GM15510 (cell line): ENCODE measurements around the gene OSBPL2.

Source experiments
- POLR2A ChIP-seq: IDR thresholded peaks from 3 replicates; pipeline ENCODE4 v1.6.1; 2011; ENCODE audit warnings: borderline replicate concordance; ENCODE audit not compliant: insufficient read length; ENCODE audit errors: extremely low read depth

The OSBPL2 gene

DNA sequence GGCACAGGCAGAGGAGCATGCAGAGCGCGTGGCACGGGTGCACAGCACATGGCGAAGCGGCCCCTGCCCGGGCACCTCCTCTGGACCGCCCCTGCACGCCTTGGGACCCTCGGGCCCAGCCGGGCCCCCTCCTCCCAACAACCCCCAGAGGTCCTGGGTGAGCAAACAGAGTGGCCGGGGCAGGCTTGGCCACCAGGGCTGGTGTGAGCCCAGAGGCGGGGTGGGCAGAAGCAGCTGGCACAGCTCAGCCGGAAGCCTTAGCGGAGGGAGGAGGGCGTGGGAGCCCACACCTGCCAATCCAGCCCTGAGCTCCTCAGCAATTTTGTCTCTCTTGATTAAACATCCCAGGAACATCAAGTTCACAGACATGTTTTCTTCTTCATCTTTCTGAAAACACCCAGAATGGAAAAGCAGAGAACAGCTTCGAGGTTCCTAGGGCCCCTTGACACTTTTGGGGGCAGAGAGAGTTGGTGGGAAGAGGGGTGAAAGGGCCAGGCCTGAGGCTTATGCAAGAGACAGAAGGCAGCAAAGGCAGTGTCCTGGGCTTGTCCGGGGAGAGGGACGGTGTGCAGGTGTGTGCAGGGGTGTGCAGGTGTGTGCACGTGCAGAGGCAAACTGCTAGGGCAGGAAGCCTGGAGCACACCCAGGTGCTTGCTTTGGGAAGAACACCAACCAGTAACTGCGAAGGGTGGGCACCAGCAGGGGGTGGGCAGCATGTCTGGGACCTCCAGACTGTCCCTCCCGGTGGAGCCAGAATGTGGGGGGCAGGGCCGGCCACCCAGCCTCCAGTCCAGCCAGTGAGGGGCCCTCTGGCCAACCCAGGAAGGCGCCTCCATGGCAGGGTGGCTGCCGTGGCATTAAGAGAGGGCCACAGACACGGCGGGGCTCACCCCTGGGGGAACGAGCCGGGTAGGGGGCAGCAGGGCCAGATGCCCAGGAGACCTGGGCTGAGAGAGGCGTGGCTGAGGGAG, 23.0 kb upstream of the OSBPL2 start:
- TF ChIP-seq POLR2A, result no peak

DNA sequence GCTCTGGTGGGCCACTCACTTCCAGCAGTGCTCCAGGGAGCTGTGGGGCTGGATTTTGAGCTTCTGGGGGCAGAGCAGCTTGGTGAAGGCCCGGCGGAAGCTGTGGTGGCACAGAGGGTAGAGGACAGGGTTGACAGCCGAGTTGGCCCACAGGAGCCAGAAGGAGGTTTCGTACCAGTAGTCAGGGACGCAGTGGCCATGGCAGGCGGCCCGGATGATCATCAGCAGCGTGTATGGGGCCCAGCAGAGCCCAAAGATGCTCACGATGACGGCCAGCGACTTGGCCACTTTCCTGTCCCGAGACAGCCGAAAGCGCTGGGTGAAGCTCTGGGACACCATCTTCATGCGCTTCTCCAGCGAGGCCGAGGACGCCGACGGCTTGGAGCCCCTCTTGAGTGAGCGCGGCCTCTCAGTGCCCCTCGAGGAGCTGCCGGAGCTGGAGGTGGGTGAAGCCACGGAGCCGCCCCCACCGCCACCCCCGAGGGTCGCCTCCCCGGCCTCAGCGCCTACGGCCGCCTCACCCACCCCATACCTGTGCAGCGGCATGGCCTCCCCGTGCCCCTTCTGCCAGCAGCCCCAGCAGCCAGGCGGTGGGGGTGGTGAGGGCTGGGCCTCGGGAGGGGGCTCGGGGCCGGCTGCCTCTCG, 22.2 kb upstream of the OSBPL2 start:
- no peak for TF ChIP-seq POLR2A

DNA sequence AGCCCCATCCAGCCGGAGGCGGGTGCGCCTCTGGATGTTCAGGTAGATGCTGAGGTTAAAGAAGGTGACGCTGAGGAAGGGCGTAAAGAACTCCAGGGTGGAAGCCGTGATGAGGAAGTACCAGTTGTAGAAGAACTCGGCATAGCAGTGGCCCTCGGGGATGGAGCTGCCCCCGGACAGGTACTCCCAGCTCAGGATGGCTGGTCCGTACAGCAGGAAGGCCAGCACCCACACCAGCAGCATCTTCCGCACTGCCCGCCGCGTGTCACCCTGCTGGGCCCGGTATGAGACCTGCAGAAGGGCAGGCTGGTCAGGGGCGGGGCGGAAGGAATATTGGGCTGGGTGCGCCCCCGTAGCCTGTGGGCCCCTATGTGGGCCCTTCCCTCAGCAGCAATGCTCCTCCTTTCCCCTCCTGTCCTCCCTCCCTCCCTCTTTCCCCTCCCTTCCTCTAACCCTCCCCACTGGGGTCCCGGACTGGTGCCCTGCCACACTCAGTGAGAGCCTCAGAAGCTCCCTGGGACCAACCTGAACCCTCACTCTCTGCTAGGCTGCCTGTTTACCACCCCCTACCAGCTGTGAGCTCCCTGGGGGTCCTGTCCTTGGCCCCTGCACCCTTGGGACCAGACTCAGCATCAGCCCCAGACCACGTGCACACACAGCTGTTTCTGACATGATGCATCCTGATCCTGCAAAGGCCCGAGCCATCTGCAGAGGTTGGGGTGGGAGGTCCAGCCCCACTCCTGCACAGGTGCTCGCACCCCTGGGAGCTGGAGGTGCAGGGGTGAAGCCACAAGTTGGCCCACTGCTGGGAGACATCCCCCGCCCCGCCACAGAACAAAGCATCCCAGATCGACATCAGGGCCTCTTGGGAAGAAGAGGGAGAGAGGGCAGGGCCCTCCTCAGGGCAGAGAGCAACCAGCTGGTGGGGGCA, 21.4 kb upstream of the OSBPL2 start:
- TF ChIP-seq POLR2A, result no peak

DNA sequence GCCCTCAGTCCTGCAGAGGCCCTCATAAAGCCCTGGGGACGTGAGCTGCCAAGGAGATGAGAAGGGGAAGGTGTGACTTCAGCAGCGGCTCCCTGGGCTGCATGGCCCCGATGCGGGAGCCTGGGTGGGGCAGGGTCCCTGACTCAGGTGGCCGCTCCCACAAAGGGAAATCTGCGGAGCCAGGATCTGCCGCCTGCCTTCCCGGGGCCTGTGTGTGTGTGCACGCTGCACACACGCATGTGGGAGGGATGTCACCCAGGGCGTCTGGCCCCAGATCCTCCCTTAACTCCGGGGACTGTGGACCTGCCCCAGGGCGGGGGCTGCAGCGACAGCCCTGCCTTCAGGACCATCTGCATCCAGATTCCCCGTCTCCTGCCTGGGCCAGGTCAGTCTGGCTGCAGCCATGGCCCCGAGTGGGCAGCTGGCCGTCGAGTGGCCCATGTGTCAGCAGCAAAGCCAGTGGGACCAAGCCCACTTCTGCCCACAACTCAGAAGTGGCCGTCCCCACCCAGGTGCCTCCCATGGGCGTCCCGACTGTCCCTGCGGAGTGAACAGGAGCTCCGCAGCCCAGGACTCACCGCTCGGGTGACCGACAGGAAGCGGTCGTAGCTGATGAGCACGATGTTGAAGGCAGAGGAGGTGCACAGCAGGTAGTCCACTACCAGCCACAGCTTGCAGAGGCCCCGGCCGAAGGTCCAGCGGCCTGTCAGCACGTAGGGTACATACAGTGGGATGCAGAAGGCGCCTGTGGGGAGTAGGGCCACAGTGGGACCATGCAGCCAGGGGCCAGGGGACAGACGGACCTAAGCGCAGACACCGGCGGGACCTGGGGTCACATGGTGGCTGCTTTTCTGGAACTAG, 20.2 kb upstream of the OSBPL2 start:
- TF ChIP-seq POLR2A, result no peak

DNA sequence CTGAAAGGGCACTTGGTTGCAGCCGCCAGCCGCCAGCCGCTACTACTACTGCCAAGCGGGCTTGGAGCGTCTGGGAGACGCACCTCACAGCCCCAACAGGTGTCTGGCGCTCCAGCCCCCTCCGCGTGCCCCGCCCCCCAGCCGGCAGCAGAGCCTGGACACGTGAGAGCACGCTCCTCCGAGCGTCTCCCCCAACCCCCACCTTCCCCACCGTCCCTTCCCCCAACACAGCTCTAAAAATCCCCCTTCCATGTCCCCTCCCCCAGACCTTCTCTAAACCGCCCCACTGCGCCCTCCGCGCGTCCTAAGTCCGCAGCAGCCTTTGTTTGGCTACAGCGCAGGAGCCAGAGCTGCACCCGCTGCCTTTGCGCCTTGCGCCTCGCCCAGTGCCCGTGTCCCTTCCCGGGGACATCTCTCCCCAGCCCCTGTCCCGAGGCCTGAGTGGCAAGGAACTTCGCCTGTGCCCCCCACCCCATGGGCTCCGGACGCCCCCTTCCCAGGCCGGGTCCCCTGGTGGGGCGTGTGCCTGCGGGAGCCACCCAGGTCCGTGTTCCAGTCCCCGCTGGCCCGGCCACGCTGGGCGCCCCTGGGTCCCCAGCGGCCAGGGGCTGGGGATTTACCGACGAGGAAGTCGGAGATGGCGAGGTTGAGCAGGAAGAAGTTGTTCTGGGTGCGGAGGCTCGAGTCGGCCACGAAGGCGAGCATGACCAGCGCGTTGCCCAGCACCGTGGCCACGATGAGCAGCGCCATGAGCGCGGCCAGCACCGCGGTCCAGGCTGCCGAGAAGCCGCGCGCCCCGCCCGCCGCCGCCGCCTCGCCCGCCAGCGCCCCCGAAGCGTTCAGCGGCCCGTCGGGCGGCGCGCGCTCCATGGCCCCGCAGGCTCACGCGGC, 19.0 kb upstream of the OSBPL2 start:
- TF ChIP-seq POLR2A, result no peak

DNA sequence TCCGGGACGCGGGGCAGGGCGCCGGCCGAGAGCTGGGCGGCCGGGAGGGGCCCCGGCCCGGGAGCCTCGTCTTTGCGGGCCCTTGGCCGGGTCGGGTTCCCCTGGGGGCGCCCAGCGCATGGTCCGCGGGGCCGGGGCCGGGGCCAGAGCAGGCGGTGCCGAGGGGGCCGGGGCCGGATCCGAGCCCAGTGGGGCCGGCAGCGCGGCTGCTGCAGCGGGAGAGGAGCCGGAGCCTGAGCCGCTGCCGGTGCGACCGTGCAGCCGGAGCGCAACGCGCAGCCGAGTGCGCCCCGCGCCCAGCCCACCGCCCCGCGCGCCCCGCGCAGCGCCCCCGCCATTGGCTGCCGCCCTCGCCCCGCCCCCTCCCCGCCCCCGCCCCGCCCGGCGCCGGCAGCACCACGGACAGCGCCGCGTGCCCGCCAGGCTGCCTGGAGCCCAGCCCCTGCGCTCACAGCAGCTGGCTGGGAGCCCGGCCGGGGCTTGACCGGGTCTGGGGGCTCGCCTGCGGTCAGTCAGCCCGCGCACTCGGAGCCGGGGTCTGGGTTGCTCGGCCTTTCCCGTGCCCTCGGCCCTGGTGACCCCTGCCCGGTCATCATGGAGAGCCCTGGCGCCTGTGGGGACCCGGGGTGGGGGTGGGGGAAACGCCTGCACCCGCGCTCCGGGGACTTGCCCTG, 18.2 kb upstream of the OSBPL2 start, which contains the start of gene HRH3:
Gene HRH3, minus strand, starts transcription at position 287 of the 674 bp plus-strand sequence. CDS start 308 bp downstream, outside the sequence.
- TF ChIP-seq POLR2A, result no peak

DNA sequence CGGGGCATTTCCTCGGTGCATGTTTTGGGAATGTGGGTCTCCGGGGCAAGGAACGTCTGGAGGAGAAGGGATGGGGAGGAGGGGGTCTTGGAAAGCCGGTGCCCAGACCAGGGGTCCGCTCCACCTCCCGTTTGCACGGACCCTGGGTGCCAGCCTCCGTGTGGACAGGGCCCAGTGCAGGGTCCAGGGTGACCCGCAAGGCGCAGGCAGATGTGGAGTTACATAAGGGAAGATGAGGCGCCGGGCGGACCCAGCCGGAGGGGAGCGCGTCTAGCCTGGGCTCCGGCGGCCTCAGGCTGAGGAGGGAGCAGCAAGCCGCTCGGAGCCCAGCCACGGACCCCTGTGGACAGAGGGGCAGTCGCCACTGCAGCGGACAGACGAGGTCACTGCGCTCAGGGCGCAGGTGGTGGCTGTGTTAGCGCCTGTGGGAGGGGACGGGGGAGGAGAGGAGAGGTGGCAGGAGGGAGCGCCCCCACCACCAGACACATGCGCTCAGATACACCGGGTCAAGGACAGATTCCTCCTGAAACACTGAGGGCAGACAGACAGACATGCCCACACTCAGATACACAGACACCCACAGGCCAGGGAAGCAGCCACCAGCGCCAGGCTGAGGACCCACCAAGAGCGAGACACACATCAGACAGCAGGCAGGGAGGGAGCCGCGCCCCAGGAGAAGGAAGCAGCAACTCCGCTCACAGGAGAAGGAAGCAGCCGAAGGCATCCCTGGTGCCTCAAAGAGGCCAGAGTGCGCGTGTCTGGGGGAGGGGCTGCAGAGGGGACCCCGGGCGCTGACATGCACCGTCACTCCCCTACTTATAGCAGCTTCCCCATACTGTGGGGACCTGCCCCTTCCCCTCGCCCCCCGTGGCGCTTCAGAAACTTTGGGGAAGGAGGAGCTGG, 17.4 kb upstream of the OSBPL2 start:
- no peak for TF ChIP-seq POLR2A

DNA sequence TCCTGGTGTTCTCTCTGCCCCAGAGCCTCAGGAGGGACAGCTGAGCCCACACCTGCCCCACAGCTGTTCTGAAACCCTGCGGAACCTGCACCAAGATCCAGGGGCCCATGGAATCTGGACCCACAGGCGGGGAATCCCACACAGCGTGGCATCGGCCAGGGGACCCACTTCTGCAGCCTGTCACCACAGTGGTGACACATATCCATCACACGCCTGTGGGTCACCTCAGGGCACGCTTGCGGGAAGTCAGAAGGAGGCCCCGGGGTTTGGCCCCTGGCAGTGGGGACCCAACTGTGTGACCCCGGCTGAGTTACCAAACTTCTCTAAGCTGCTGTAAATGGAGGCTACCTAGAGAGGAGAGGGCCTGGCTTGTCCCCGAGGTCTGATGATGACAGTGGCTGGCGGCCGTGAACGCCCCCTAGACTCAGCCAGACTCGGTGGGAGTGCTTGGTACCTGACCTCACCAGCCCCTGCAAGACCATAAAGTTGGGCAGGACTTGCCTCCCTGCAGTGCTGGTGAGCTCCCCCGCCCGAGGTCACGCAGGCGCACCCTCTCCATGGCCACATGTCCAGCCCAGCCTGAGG, 16.0 kb upstream of the OSBPL2 start:
- no peak for TF ChIP-seq POLR2A

DNA sequence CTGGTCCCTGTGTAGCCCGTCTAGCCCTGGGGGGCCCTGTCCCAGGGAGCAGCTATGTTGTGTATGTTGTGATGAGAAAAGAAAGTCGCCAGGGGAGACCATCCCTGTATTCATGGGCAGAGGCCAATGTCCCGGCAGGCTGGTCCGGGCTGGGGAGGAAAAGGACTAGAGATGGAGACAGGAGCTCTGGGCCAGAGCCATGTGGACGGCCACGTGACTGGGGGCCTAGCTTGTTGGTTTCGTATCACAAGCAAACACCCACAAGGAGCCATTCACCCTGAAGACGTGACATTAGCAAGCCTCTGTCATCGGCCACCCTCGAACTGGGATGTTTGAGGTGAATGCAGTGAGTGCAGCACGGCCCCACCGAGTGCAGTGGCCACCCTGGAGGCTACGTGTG, 15.3 kb upstream of the OSBPL2 start:
- no peak for TF ChIP-seq POLR2A

DNA sequence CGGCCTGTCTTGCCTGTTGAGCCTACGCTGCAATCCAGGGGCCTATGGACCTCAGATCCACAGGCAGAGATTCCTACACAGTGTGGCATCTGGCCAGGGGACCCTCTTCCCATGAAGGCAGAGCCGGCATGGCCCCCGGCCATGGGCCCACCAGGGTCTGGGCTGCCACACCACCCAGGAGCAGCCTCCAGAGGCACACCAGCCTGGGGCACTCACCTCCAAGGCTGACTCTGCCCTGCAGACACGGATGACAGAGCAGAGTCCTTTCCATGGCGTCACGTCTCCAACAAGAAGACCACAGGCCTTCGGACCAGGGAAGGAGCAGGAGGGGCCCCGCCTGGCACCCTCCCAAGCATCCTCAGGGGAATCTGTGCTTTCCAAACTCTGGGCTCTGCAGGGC, 14.8 kb upstream of the OSBPL2 start:
- TF ChIP-seq POLR2A, result no peak
